Astrocyte of the cerebellum (primary cell): Measurements from ENCODE around the gene HEPN1.

Experiments
- DNase-seq: peaks from one replicate; pipeline ENCODE4 v3.0.0-alpha.2; 2011; ENCODE audit warnings: low read depth
- H3K4me3 ChIP-seq: 2 replicates; pipeline ENCODE4 v1.5.1; 2011; ENCODE audit warnings: mild to moderate bottlenecking, low read depth, low read length, moderate library complexity
- in situ Hi-C: cut with HindIII; loops from 2 replicates; pipeline ENCODE4 v1.10.0; 2017; ENCODE audit warnings: low sequenced_read_pairs
- TF ChIP-seq, protein P1 (sequence below): IDR thresholded peaks from 2 replicates; pipeline ENCODE4 v1.5.1; 2012; ENCODE audit warnings: low read length, low read depth, moderate library complexity, mild to moderate bottlenecking; ENCODE audit errors: missing control alignments

The HEPN1 gene

GRCh38 chr11:124897674-124898262 is 21.3 kb upstream of the HEPN1 start, which contains the start of gene ROBO4:
ROBO4 (minus strand) TSS chr11:124897865; CDS start chr11:124897795, 70 bp downstream.
- no peak for DNase-seq
- TF ChIP-seq, protein P1, sequence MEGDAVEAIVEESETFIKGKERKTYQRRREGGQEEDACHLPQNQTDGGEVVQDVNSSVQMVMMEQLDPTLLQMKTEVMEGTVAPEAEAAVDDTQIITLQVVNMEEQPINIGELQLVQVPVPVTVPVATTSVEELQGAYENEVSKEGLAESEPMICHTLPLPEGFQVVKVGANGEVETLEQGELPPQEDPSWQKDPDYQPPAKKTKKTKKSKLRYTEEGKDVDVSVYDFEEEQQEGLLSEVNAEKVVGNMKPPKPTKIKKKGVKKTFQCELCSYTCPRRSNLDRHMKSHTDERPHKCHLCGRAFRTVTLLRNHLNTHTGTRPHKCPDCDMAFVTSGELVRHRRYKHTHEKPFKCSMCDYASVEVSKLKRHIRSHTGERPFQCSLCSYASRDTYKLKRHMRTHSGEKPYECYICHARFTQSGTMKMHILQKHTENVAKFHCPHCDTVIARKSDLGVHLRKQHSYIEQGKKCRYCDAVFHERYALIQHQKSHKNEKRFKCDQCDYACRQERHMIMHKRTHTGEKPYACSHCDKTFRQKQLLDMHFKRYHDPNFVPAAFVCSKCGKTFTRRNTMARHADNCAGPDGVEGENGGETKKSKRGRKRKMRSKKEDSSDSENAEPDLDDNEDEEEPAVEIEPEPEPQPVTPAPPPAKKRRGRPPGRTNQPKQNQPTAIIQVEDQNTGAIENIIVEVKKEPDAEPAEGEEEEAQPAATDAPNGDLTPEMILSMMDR, result no peak
- in situ Hi-C loops, result no loop called here
- H3K4me3 ChIP-seq, result no peak within 1 kb of the TSS

DNA sequence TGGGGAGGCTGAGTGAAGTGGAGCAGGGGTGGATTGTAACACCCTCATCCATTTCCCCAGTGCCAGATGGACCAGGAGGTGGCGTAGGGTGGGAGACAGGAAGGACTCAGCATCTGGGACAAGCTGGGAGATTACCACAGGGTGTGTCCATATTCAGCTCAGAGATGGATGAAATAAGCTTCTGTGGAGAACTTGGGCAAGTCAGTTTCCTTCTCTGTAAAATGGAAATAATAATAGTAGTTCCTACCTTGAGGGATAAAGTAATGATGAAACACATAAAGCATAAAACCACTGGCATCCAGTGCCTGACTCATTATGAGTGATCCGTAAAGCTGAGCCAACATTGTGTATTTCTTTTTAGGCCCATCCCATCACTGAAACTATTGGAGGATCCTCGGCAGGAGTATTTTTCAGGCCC is 20.8 kb upstream of the HEPN1 start:
- TF ChIP-seq, protein P1, result no peak
- no peak overlapping the region for H3K4me3 ChIP-seq
- DNase-seq, result peak; percentile 89
- in situ Hi-C loops, result no loop called here

- in situ Hi-C loops, result no loop called here
- TF ChIP-seq, protein P1, result no peak
- peak; percentile 45 for DNase-seq
- H3K4me3 ChIP-seq, result no peak overlapping the region
These were observed 20.3 kb upstream of the HEPN1 start for GRCh38 chr11:124898711-124899110.

DNA sequence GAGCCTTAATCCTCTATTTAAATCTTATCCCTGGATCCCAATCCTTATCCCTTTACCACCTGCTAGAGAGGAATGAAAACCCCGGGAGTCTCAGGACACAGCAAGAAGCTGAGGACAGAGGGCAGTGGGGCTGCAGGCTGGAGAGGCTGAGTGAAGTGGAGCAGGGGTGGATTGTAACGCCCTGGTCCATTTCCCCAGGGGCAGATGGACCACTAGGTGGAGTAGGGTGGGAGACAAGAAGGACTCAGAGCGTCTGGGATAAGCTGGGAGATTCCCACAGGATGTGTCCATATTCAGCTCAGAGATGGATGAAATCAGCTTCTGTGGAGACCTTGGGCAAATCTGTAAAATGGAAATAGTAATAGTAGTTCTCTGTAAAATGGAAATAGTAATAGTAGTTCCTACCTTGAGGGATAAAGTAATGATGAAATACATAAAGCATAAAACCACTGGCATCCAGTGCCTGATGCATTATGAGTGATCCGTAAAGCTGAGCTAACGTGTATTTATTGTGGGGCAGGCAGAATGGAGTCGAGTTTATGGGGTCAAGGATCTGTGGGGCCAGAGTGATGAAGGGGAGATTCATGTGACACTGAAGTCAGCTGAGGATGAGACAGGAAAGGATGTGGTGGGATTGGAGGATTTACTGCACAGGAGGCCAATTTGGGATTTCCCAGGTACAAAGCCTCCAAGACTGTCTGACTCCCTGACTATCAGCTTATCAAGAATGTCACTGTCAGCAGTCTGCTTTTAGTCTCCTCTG is 19.5 kb upstream of the HEPN1 start:
- DNase-seq, result no peak
- in situ Hi-C loops, result no loop called here
- no peak overlapping the region for H3K4me3 ChIP-seq
- TF ChIP-seq, protein P1, result peak; percentile 40

GRCh38 chr11:124900464-124900863 is 18.6 kb upstream of the HEPN1 start:
- H3K4me3 ChIP-seq, result no peak overlapping the region
- DNase-seq, result peak; percentile 50
- TF ChIP-seq, protein P1, result no peak
- in situ Hi-C loops, result no loop called here

GRCh38 chr11:124902616-124903015 is 16.4 kb upstream of the HEPN1 start:
- TF ChIP-seq, protein P1, result no peak
- in situ Hi-C loops, result no loop called here
- no peak for DNase-seq
- H3K4me3 ChIP-seq, result no peak overlapping the region
